HG03097 (cell line): ENCODE data around the gene ZNF500.
"Not testable (repeated sequence)": the region's sequence is repeated elsewhere in the genome, so short reads cannot be mapped to it uniquely, and the experiment has no call there.

Source experiments
- ATAC-seq: cut with Tn5 transposase; IDR thresholded peaks from one replicate; pipeline ENCODE4 v1.9.1; 2021; ENCODE audit not compliant: unreplicated experiment, low FRiP score

The ZNF500 gene

DNA sequence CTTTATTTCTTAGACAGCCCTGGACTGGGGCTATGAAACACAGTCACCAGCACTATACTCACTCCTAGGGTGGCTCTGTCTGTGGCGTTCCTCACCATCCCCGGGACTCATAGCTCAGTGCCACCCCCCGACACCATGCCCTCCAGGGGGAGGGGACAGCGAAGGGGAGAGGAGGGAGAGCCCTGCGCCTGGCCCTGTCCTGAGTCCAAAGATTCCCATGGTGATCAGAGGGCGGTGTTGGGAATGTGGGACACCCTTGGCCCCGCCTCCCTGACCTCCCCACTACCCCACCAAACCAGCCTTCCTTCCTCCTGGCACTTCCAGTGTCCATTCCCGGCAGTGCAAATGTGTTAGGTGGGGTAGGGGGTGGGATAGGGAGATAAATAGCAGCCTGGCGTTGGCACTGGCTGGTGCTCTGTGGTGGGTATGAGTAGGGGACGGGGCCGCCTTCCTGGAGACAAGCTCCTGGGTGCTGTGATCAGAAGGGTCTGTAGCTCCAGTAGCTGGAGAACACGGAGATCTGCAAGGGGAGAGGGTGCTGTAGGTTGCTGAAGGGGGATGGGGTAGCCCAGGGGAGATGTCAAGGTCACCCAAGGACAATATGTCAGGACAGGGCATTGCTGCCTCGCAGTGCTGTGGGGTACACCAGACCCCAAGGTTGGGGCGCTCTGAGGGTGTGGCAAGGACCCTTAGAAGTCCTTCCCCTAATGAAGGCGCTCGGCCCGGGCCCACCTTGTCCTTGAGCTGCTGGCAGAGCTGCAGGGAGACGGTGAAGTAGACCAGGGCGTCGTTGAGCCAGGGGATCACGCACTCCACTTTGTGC lies 30.2 kb upstream of the ZNF500 start:
- ATAC-seq, result no peak

DNA sequence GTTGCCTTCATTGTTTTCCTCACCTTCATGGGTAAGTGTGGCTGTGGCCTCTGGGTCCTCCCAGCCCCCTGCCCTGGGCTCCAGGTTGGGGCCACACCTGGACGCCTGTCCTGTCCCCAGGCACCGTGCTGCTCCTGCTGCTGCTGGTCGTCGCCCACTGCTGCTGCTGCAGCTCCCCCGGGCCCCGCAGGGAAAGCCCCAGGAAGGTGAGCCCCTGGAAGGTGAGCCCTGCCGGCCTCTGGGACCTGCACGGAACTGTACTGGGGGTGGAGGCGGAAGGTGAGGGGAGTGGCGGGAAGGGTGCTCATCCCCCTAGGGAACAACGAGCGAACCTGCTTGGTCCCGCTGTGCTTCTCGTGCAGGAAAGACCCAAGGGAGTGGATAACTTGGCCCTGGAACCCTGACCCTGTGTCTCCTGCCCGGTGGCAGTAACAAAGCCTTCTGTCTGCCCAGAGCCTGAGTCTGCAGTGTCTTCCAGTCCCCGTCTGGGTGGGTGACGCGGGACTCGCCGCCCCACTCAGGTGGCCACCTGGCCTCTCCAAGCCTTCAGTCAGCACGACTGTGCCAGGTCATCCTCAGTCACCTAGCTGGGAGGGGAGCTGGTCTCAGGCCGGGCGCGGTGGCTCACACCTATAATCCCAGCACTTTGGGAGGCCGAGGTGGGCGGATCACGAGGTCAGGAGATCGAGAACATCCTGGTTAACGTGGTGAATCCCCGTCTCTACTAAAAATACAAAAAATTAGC lies 29.0 kb upstream of the ZNF500 start:
- no peak for ATAC-seq

DNA sequence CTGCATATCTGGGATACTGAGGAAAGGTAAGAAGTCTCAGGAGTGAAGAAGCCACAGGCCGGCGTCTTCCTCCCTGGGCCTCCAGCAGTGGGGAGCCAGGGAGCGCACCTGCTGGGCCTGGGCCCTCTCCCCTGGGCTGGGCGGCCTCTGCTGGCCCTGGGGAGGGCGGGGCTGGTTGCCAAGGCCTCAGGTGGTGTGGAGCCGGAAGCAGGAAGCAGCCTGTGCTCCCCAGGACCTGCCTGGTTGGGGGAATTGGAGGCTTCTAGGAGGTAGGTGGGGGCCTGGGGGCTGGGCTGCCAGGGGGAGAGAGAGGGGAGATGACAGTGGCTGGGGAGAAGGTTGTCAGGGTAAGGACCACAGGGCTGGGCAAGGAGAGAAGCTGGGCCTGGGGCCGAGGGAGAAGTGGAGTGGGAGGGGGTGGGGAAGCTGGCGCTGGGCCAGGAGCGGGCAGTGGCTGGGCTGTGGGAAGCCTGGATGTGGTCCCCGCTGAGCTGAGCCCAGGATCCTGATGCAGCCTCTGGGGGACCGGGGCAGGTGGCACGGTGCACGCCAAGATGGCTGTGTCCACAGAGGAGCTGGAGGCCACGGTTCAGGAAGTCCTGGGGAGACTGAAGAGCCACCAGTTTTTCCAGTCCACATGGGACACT lies 28.3 kb upstream of the ZNF500 start, which contains the start of gene SMIM22:
TSS of gene SMIM22 (plus strand) at position 189 of the 647 bp plus-strand sequence. CDS start at position 555, 366 bp downstream.
- ATAC-seq, result no peak

DNA sequence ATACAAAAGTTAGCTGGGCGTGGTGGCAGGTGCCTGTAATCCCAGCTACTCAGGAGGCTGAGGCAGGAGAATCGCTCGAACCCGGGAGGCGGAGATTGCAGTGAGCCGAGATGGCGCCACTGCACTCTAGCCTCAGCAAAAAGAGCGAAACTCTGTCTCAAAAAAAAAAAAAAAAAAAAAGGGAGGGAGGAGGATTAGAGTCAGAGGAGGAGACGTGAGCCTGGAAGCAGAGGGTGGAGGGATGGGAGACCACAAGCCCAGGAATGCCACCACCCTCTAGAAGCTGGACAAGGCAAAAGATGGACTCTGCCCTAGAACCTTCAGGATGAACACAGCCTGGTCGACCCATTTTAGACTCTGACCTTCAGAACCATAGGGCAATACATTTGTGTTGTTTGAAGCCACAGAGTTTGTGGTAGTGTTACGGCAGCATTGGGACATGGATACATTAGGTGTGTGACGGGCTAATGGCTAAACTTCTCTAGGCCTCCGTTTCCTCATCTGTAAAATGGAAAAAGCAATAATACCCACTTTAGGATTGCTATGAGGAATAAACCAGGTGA lies 26.1 kb upstream of the ZNF500 start:
- ATAC-seq, result no peak

DNA sequence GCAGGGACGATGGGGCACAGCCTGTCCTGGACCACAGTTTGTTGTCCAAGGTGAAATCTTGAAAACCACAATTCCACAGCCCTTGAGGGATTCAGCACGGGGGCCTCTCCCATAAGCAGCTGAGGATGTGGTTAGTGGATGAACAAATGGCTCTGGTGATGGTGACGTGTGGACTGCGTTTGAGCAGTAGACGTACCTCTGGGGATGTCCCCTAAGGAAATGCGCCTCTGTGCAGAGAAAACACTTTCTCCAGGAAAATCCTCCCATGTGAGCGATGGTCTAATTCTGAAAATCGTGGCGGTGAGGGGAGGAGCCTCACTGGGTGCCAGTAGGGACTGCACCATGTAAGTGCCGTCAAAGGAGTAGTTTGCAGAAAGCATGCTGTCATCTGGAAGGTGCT lies 23.9 kb upstream of the ZNF500 start:
- ATAC-seq, result no peak

DNA sequence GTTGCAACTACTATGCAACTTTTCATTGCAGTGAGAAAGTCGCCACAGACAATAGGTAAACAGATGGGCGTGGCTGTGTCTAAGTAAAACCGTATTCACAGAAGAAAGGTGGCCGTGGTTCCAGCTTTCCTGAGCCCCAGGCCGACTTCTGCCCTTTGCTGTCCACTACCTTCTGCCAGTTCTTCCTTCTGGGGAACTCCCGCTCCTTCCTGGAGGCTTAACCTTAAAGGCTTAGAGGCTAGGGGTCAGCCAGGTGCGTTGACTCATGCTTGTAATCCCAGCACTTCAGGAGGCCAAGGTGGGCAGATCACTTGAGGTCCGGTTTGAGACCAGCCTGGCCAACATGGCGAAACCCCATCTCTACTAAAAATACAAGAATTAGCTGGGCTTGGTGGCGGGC lies 23.3 kb upstream of the ZNF500 start:
- ATAC-seq, result no peak

DNA sequence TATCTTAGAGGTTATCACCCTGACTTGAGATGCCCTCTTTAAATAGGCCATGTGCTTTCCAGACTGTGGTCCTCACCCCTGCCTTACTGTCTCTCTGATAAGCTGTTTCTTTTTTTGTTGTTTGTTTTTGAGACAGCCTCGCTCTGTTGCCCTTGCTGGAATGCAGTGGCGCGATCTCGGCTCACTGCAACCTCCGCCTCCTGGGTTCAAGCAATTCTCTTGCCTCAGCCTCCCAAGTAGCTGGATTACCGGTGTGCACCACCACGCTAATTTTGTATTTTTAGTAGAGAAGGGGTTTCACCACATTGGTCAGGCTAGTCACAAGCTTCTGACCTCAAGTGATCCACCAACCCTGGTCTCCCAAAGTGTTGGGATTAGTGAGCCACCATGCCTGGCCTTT lies 21.9 kb upstream of the ZNF500 start:
- no peak for ATAC-seq

DNA sequence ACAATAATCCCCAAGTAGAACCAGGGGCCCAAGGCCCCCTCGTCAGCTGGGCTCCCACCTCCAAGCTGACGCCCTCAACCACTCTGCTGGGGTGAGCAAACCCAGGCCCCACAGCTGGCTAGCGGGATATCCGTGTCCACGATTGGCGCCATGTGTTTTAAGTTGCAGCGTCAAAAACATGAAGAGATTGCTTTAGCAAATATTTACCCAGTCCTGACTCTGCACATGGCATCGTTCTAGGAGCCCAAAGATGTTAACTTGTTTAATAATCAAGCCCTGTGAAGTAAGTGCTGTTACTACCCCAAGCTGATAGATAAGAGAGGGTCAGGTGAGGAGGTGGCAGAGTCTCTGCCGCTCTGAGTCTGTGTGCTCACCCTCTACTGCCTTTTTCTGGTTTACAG lies 21.5 kb upstream of the ZNF500 start:
- ATAC-seq, result no peak

DNA sequence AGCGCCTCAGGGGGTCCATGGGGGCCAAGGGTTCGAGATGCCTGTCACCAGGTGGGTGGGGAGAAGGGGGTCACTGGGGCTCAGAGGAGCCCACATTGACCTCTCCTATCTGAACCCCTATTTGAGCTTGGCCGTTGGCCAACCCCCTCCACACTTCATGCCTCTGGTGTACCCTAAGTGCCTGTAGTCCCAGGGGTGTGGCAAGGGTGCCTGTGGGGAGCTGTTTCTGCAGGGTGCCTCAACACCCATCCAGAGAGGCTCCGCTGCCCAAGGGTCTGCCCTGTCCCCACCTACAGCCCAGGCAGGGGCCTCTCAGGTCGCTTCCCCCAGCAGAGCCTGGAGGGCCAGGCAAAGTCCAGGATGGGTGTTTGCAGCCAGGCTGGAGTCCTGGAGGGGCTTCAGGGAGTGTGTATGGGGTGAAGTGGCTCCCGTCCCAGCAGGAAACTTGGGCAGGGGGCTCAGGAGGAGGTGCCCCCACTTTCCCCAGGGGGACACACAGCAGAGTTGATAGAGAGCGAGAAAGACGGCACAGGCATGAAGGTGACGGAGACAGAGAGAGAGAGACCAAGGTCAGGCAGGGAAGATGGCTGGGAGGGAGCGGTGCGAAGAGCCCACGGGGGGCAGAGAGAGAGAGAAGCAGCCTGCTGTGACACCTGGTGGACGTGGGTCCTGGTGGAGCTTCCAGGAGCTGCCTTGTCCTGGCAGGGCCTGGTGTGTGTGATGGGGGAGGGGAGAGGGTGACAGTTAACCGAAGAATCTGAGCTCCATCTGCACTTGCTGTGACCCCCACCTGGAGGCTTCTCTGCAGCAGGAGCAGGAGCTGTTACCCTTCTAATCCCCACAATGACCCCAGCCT lies 20.9 kb upstream of the ZNF500 start, which contains the start of gene SEPTIN12:
TSS of gene SEPTIN12 (minus strand) at position 719 of the 856 bp plus-strand sequence. CDS start at position 19, 700 bp downstream.
- ATAC-seq, result no peak

DNA sequence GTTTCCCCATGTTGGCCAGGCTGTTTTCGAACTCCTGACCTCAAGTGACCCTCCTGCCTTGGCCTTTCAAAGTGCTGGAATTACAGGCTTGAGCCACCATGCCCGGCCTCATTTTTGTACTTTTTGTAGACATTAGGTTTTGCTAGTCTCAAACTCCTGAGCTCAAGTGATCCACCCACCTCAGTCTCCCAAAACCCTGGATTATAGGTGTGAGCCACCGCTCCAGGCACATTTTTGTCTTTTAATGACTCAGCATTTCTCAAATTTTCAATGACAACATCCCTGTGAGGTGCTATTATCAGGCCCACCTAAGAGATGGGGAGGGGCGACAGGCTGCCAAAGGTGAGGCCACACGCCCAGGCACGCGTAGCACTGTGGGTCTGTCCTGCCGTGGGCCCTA lies 20.1 kb upstream of the ZNF500 start:
- no peak for ATAC-seq

DNA sequence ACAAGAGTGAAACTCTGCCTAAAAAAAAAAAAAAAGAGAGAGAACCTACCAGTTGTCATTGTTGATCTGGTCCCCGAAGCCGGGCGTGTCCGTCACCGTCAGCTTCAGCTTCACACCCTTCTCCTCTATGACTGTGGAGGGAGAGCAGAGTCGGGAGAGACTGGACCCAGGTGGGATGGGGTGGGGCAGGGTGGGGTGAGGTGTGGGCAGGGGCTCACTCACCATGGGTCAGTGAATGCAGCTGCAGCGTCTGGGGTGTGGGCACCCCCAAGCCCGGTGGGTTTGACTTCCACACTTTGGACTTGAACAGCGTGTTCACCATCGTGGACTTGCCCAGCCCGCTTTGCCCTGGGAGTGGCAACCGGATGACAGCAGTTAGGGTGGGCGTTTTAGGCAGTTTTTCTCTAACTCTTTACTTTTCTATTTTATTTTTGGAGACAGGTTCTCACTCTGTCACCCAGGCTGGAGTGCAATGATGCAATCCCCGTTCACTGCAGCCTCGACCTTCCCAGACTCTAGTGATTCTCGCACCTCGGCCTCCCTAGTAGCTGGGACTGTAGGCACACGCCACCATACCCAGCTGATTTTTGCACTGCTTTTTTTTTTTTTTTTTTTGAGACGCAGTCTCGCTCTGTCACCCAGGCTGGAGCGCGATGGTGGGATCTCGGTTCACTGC lies 18.9 kb upstream of the ZNF500 start:
- no peak for ATAC-seq

DNA sequence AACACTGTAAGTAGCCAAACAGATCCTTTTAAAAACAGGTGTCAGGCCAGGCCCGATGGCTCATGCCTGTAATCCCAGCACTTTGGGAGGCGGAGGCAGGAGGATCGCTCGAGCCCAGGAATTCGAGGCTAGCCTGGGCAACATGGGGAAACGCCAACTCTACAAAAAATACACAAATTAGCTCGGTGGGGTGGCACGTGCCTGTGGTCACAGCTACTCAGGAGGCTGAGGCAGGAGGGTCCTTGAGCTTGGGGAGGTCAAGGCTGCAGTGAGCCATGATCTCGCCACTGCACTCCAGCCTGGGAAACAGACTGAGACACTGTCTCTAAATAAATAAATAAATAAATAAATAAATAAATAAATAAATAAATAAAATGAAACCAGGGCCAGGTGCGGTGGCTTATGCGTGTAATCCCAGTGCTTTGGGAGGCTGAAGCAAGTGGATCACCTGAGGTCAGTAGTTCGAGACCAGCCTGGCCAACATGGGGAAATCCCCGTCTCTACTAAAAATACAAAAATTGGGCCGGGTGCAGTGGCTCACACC lies 17.6 kb upstream of the ZNF500 start:
- not testable (repeated sequence) for ATAC-seq

DNA sequence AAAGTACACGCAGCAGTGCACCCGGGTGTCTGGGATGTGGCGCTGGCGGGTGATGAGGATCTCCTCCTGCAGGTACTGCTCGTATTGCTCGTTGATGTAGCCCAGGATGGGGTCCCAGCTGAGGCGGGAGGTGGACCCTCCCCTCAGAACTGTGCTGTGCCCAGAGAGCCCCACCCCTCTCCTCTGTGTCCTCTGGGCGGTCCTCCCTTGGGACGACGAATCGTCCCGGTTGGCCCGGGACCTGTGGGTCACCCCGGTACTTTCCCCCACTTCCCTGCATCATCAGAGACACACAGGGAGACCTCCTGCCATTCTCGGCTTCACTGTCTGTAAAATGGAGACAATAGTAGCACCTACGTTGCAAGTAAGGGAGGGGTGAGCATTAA lies 17.0 kb upstream of the ZNF500 start:
- no peak for ATAC-seq

DNA sequence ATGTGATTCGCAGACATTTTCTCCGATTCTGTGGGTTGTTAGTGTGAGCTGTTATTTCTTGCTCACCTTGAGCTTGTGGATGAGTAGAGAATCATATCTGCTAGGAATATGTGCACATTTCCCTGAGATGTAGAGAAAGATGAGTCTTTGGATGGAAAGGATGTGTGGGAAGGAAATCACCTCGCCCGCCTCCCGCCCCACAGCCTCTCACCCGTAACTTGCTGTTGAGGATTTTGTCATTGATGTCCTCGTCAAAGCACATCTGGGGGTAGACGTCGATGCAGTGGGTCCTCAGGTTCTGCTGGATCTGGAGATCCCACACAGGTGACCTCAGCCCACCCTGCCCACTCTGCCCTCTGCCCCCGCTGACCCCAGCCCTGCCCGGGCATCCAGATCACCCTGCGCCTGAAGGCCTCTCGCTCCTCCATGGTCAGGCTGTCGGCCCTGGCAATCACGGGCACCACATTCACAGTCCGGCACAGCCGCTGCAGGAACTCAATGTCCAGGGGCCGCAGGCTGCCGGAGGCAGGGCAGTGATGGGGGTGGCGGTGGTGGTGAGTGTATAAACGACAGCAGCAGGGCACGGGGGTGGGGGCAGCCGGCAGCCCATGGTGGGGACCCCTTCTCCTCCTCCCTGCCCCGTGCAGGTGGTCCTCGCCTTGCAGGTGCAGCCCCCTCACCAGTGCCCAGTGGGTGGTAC lies 16.4 kb upstream of the ZNF500 start:
- no peak for ATAC-seq

DNA sequence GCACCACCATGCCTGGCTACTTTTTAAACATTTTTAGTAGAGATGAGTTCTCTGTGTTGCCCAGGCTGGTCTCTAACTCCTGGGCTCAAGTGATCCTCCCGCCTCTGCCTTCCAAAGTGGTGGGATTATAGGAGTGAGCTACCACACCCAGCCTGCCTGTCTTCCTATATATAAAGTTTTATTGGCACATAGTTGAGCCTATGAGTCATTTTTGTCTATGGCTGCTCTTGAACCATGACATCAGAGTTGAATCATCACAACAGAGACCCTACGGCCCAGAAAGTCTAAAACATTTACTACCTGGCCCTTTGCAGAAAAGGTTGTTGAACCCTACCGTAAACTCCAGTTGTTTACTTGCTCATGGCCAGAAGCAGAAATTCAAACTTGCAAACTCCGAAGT lies 13.3 kb upstream of the ZNF500 start:
- ATAC-seq, result no peak

DNA sequence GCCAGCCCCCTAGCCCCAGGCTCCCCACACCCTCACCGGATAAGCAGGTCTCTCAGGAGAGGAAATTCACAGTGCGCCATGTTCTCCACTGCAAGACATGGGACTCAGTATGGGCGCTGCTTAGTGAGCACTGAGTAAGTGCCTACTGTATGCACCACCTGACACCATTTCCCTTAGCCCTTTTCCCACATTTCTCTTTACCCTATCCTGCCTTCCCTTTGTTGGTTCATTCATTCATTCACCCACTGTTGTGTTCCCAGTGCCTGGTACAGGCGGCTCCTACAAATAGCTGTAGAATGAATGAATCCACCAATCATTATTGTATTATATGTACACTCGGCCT lies 11.1 kb upstream of the ZNF500 start:
- no peak for ATAC-seq

DNA sequence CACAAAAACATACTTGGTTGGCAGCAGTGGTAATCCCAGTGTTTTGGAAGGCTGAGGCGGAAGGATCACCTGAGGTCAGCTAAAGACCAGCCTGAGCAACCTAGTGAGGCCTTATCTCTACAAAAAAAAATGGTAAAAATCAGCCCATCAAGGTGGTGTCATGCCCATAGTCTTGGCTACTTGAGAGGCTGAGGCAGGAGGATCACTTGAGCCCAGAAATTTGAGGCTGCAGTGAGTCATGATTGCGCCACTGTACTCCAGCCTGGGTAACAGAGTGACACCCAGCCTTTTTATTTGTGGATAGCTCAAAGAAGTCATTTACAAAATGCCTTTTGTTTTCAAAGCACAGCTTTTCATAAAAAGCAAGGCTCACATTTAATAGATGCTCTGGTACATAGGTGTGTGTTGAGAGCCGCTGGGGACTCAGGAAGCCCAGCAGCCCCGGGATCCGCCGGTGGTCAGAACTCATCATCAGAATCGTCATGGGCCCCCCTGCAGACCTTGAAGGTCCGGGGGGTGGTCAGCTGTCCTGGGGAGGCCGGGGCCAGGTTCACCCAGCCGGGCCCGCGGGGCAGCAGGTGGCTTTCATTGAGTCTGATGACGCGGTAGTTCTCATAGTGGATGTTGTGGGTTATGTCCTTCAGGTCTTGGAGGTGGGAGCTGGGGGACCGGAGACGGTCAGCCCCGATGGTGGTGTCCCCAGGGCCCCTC lies 10.5 kb upstream of the ZNF500 start:
- no peak for ATAC-seq

DNA sequence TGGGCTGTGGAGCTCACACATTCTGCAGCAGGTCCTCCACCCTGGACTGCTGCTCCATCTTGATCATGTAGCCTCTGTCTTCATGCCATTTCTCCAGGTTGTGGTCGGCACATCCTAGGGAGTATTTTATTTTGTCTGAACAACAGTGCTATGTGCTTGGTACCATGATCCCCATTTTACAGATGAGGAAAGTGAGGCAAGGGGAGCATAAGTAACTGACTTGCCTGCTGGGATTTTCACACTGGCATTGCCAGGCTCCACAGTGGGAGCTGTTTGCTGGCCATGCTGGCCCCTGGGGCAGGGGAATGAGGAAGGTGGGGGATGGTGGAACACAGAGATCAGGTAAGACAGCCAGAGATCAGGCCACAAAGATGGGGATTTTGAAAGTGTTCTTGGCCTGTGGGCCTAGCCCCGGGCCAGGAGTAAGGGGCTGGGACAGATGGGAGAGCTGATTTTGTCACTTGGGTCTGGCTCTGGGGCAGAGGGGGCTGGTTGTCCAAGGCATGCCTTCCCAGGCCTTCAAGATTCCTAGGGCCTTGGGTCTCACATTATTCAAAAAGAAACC lies 9.3 kb upstream of the ZNF500 start:
- ATAC-seq, result no peak
